Globus pallidus (tissue), 1 donor: ENCODE data around the gene BCL10.

ENCODE experiments used
- DNase-seq: peaks from one replicate; pipeline ENCODE4 v3.0.0-alpha.2; 2015; ENCODE audit warnings: low spot score

BCL10 gene

DNA sequence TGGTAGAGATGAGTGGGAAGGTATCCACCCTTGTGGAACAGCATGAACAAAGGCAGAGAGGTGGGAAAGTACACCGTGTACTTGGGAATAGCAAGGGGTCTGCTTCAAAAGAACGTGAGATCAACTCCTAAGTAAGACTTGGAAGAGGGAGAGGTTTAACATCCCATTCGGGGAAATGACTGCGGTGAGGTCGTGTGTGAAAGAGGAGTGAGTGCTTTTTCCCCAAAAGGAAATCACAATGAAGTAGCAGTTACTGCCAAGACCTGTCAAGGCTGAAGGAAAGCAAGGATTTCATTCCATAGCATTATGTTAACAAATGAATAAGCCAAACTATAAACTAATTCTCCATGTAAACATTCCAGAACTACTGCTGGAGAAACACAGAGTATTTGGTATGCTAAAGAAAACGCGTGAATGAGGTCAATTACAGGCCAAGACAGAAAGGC, 55.7 kb downstream of the BCL10 start:
- no peak for DNase-seq

DNA sequence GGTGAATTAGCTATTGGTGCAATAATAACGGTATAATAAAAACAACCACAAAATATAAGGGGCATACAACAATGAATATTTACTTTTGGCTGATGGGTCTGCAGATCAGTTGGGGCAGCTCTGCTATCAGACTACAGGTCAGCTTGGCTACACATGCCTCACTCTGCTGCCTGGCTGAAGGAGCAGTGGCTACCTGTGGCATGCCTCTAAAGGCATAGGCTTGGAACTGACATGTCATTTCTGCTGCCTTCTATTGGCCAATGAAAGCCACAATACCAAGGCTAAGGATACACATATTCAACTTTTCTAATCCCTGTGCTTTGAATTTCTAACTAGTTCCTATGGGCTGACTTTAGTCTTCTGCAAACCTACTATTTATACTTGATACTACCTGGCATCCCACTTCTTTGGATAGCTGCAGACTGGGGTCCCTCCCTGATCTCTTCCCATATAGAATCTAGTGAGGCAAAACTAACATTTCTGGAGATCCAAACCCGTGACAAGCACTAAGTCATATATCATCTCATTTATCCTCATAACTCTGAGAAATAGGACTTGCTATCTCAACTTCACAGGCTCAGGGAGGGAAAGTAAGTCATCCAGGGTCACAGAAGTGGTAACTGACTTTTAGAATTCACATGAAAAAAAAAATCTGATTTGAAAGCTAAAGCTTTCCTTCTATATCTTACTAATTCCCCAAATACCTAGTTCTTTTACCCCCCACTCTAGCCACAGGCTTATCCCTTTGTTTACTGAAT, 56.4 kb downstream of the BCL10 start:
- DNase-seq: no peak

DNA sequence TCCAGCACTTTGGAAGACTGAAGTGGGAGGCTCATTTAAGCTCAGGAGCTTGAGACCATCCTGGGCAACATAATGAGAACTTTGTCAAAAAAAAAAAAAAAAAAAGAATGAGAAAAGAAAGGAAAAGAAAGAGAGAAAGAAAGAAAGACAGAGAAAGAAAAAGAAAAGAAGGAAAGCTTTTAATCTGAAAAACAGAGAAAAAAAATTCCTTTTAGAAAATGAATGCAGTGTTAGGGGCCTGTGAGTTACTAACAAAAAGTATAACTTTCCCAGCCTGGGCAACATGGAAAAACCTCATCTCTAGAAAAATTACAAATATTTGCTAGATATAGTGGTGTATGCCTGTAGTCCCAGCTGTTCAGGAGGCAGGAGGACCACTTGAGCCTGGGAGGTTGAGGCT, 59.7 kb downstream of the BCL10 start:
- DNase-seq: no peak
